Measurements from ENCODE around the gene PARD3B.

Gene PARD3B

GRCh38 chr2:204870053-204870452 is 324.8 kb downstream of the PARD3B start:
- H3K9me3 ChIP-seq (ENCODE audit: control insufficient read depth, insufficient read depth, low read length): no peaks in the 10 kb centered on the region
- peaks cover 8% of the 10 kb centered on the region; the same call in 1 of the 2 replicates for H3K4me1 ChIP-seq (ENCODE audit: control insufficient read depth, insufficient read depth, low read length)

GRCh38 chr2:204871231-204871953 is 326.1 kb downstream of the PARD3B start:
- H3K27me3 ChIP-seq (ENCODE audit: control insufficient read depth, insufficient read depth, low read length): no peaks in the 10 kb centered on the region
- peaks cover 8% of the 10 kb centered on the region; the same call in 1 of the 2 replicates for H3K4me1 ChIP-seq (ENCODE audit: control insufficient read depth, insufficient read depth, low read length)
- no peak overlapping the region for H3K27ac ChIP-seq (ENCODE audit: low read depth, low read length)
- H3K9me3 ChIP-seq (ENCODE audit: control insufficient read depth, insufficient read depth, low read length): no peaks in the 10 kb centered on the region
- no peak overlapping the region for H3K9ac ChIP-seq (ENCODE audit: low read depth, low read length)
- H3K36me3 ChIP-seq (ENCODE audit: control insufficient read depth, insufficient read depth, low read length): no peaks in the 10 kb centered on the region
- no peak overlapping the region for H3K4me3 ChIP-seq (ENCODE audit: low read depth, low read length)

More at GRCh38 chr2:204870053-204870452, 324.8 kb downstream of the PARD3B start:
- Histone ChIP-seq H3K27ac (ENCODE audit: low read depth, low read length) (no peak overlapping the region), H3K9ac (ENCODE audit: low read depth, low read length) (no peak overlapping the region), H3K36me3 (ENCODE audit: control insufficient read depth, insufficient read depth, low read length) (no peaks in the 10 kb centered on the region), H3K27me3 (ENCODE audit: control insufficient read depth, insufficient read depth, low read length) (no peaks in the 10 kb centered on the region), H3K4me3 (ENCODE audit: low read depth, low read length) (no peak overlapping the region)

GRCh38 chr2:204876311-204876710 is 331.0 kb downstream of the PARD3B start:
- peaks cover 6% of the 10 kb centered on the region for H3K4me1 ChIP-seq (ENCODE audit: control insufficient read depth, insufficient read depth, low read length)
- H3K27me3 ChIP-seq (ENCODE audit: control insufficient read depth, insufficient read depth, low read length): no peaks in the 10 kb centered on the region
- no peaks in the 10 kb centered on the region for H3K36me3 ChIP-seq (ENCODE audit: control insufficient read depth, insufficient read depth, low read length)

GRCh38 chr2:204877691-204878090 is 332.4 kb downstream of the PARD3B start:
- Histone ChIP-seq H3K4me1 (ENCODE audit: control insufficient read depth, insufficient read depth, low read length) (peaks cover 19% of the 10 kb centered on the region), H3K36me3 (ENCODE audit: control insufficient read depth, insufficient read depth, low read length) (no peaks in the 10 kb centered on the region), H3K27ac (ENCODE audit: low read depth, low read length) (no peak overlapping the region), H3K4me3 (ENCODE audit: low read depth, low read length) (no peak overlapping the region), H3K27me3 (ENCODE audit: control insufficient read depth, insufficient read depth, low read length) (no peaks in the 10 kb centered on the region), H3K9ac (ENCODE audit: low read depth, low read length) (no peak overlapping the region), H3K9me3 (ENCODE audit: control insufficient read depth, insufficient read depth, low read length) (no peaks in the 10 kb centered on the region)

More at GRCh38 chr2:204876311-204876710, 331.0 kb downstream of the PARD3B start:
- no peak overlapping the region for H3K4me3 ChIP-seq (ENCODE audit: low read depth, low read length)
- no peak overlapping the region for H3K9ac ChIP-seq (ENCODE audit: low read depth, low read length)
- no peaks in the 10 kb centered on the region for H3K9me3 ChIP-seq (ENCODE audit: control insufficient read depth, insufficient read depth, low read length)
- no peak overlapping the region for H3K27ac ChIP-seq (ENCODE audit: low read depth, low read length)

GRCh38 chr2:204880928-204881327 is 335.7 kb downstream of the PARD3B start:
- H3K9me3 ChIP-seq (ENCODE audit: control insufficient read depth, insufficient read depth, low read length): no peaks in the 10 kb centered on the region
- no peak overlapping the region for H3K9ac ChIP-seq (ENCODE audit: low read depth, low read length)
- peaks cover 24% of the 10 kb centered on the region for H3K4me1 ChIP-seq (ENCODE audit: control insufficient read depth, insufficient read depth, low read length)
- no peaks in the 10 kb centered on the region for H3K27me3 ChIP-seq (ENCODE audit: control insufficient read depth, insufficient read depth, low read length)
- no peak overlapping the region for H3K4me3 ChIP-seq (ENCODE audit: low read depth, low read length)
- H3K27ac ChIP-seq (ENCODE audit: low read depth, low read length): no peak overlapping the region
- H3K36me3 ChIP-seq (ENCODE audit: control insufficient read depth, insufficient read depth, low read length): no peaks in the 10 kb centered on the region

- H3K27me3 ChIP-seq (ENCODE audit: control insufficient read depth, insufficient read depth, low read length): no peaks in the 10 kb centered on the region
- H3K9ac ChIP-seq (ENCODE audit: low read depth, low read length): no peak overlapping the region
- peaks cover 28% of the 10 kb centered on the region for H3K4me1 ChIP-seq (ENCODE audit: control insufficient read depth, insufficient read depth, low read length)
- no peak overlapping the region for H3K4me3 ChIP-seq (ENCODE audit: low read depth, low read length)
- no peaks in the 10 kb centered on the region for H3K36me3 ChIP-seq (ENCODE audit: control insufficient read depth, insufficient read depth, low read length)
- peak overlapping the region; percentile 47 for H3K27ac ChIP-seq (ENCODE audit: low read depth, low read length)
- no peaks in the 10 kb centered on the region for H3K9me3 ChIP-seq (ENCODE audit: control insufficient read depth, insufficient read depth, low read length)
These were observed 336.4 kb downstream of the PARD3B start for GRCh38 chr2:204881655-204882054.

- no peak overlapping the region for H3K9ac ChIP-seq (ENCODE audit: low read depth, low read length)
- peaks cover 31% of the 10 kb centered on the region for H3K4me1 ChIP-seq (ENCODE audit: control insufficient read depth, insufficient read depth, low read length)
- no peak overlapping the region for H3K4me3 ChIP-seq (ENCODE audit: low read depth, low read length)
- H3K9me3 ChIP-seq (ENCODE audit: control insufficient read depth, insufficient read depth, low read length): no peaks in the 10 kb centered on the region
- H3K27me3 ChIP-seq (ENCODE audit: control insufficient read depth, insufficient read depth, low read length): no peaks in the 10 kb centered on the region
- no peaks in the 10 kb centered on the region for H3K36me3 ChIP-seq (ENCODE audit: control insufficient read depth, insufficient read depth, low read length)
- H3K27ac ChIP-seq (ENCODE audit: low read depth, low read length): no peak overlapping the region
These were observed 340.5 kb downstream of the PARD3B start for GRCh38 chr2:204885747-204886146.

GRCh38 chr2:204886713-204887112 is 341.4 kb downstream of the PARD3B start:
- H3K4me3 ChIP-seq (ENCODE audit: low read depth, low read length): no peak overlapping the region
- no peak overlapping the region for H3K27ac ChIP-seq (ENCODE audit: low read depth, low read length)
- H3K9me3 ChIP-seq (ENCODE audit: control insufficient read depth, insufficient read depth, low read length): no peaks in the 10 kb centered on the region
- H3K36me3 ChIP-seq (ENCODE audit: control insufficient read depth, insufficient read depth, low read length): no peaks in the 10 kb centered on the region
- peaks cover 21% of the 10 kb centered on the region for H3K4me1 ChIP-seq (ENCODE audit: control insufficient read depth, insufficient read depth, low read length)
- no peaks in the 10 kb centered on the region for H3K27me3 ChIP-seq (ENCODE audit: control insufficient read depth, insufficient read depth, low read length)
- H3K9ac ChIP-seq (ENCODE audit: low read depth, low read length): no peak overlapping the region

GRCh38 chr2:204888222-204888621 is 342.9 kb downstream of the PARD3B start:
- H3K36me3 ChIP-seq (ENCODE audit: control insufficient read depth, insufficient read depth, low read length): no peaks in the 10 kb centered on the region

GRCh38 chr2:204890680-204891079 is 345.4 kb downstream of the PARD3B start:
- Histone ChIP-seq H3K4me1 (ENCODE audit: control insufficient read depth, insufficient read depth, low read length) (peaks cover 9% of the 10 kb centered on the region; the same call in 1 of the 2 replicates), H3K27me3 (ENCODE audit: control insufficient read depth, insufficient read depth, low read length) (no peaks in the 10 kb centered on the region), H3K27ac (ENCODE audit: low read depth, low read length) (no peak overlapping the region), H3K9ac (ENCODE audit: low read depth, low read length) (no peak overlapping the region), H3K36me3 (ENCODE audit: control insufficient read depth, insufficient read depth, low read length) (no peaks in the 10 kb centered on the region), H3K9me3 (ENCODE audit: control insufficient read depth, insufficient read depth, low read length) (no peaks in the 10 kb centered on the region), H3K4me3 (ENCODE audit: low read depth, low read length) (no peak overlapping the region)

More at GRCh38 chr2:204888222-204888621, 342.9 kb downstream of the PARD3B start:
- Histone ChIP-seq H3K9ac (ENCODE audit: low read depth, low read length) (no peak overlapping the region), H3K9me3 (ENCODE audit: control insufficient read depth, insufficient read depth, low read length) (no peaks in the 10 kb centered on the region), H3K4me3 (ENCODE audit: low read depth, low read length) (no peak overlapping the region), H3K27me3 (ENCODE audit: control insufficient read depth, insufficient read depth, low read length) (no peaks in the 10 kb centered on the region), H3K27ac (ENCODE audit: low read depth, low read length) (no peak overlapping the region), H3K4me1 (ENCODE audit: control insufficient read depth, insufficient read depth, low read length) (peaks cover 9% of the 10 kb centered on the region; the same call in 1 of the 2 replicates)

- H3K36me3 ChIP-seq (ENCODE audit: control insufficient read depth, insufficient read depth, low read length): no peaks in the 10 kb centered on the region
- H3K27me3 ChIP-seq (ENCODE audit: control insufficient read depth, insufficient read depth, low read length): no peaks in the 10 kb centered on the region
- no peak overlapping the region for H3K27ac ChIP-seq (ENCODE audit: low read depth, low read length)
- no peaks in the 10 kb centered on the region for H3K9me3 ChIP-seq (ENCODE audit: control insufficient read depth, insufficient read depth, low read length)
- H3K9ac ChIP-seq (ENCODE audit: low read depth, low read length): no peak overlapping the region
- H3K4me3 ChIP-seq (ENCODE audit: low read depth, low read length): no peak overlapping the region
- H3K4me1 ChIP-seq (ENCODE audit: control insufficient read depth, insufficient read depth, low read length): peaks cover 4% of the 10 kb centered on the region; the same call in 1 of the 2 replicates
These were observed 346.5 kb downstream of the PARD3B start for GRCh38 chr2:204891739-204892138.

Measured in HUES48 (cell line).